ENCODE measurements around the gene STAT6.

Gene STAT6

GRCh38 chr12:57103856-57104255 lies 7.3 kb downstream of the STAT6 start:
- in situ Hi-C loops (cut with MboI; ENCODE audit: low sequenced_read_pairs) = no loop called here

GRCh38 chr12:57101892-57102695 lies 9.1 kb downstream of the STAT6 start:
- in situ Hi-C loops (cut with MboI; ENCODE audit: low sequenced_read_pairs) = no loop called here

- in situ Hi-C loops (cut with MboI; ENCODE audit: low sequenced_read_pairs) = no loop called here
These were observed 11.4 kb downstream of the STAT6 start for GRCh38 chr12:57099766-57100165.

- in situ Hi-C loops (cut with MboI; ENCODE audit: low sequenced_read_pairs) = no loop called here
These were observed 12.0 kb downstream of the STAT6 start for GRCh38 chr12:57099047-57099714.

GRCh38 chr12:57098546-57098945 lies 12.6 kb downstream of the STAT6 start:
- in situ Hi-C loops (cut with MboI; ENCODE audit: low sequenced_read_pairs) = no loop called here

GRCh38 chr12:57097554-57097835 lies 13.7 kb downstream of the STAT6 start:
- in situ Hi-C loops (cut with MboI; ENCODE audit: low sequenced_read_pairs) = no loop called here

- in situ Hi-C loops (cut with MboI; ENCODE audit: low sequenced_read_pairs) = no loop called here
These were observed 14.2 kb downstream of the STAT6 start for GRCh38 chr12:57096748-57097553.

DNA sequence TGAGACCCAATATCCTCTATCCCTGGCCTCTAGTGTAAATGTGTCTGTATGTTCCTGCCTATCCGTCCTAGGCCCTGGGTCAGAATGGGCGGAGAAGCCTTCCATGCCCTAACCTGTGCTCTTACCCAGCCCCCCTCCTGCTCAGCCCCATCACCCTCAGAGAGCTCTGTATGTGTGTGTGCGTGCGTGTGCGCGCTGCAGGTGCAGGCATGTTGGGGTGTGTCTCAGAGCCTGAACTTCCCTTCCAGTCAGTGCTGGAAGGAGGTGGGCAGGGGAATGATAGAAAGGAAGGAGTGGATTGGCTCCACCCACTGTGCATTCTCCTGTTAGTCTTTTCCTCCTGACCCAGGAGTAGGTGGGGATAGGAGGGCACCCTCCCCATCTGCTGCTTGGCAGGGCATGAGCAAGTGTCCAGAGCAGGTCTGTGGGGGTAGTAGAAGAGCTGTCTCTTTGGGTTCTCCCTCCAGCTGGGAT lies 15.0 kb downstream of the STAT6 start:
- in situ Hi-C loops (cut with MboI; ENCODE audit: low sequenced_read_pairs) = no loop called here

- in situ Hi-C loops (cut with MboI; ENCODE audit: low sequenced_read_pairs) = no loop called here
These were observed 15.7 kb downstream of the STAT6 start for GRCh38 chr12:57095440-57095839.

- in situ Hi-C loops (cut with MboI; ENCODE audit: low sequenced_read_pairs) = no loop called here
These were observed 16.7 kb downstream of the STAT6 start for GRCh38 chr12:57094208-57095160.

- in situ Hi-C loops (cut with MboI; ENCODE audit: low sequenced_read_pairs) = no loop called here
These were observed 17.6 kb downstream of the STAT6 start for GRCh38 chr12:57093415-57094207.

GRCh38 chr12:57092876-57093414 lies 18.2 kb downstream of the STAT6 start:
- in situ Hi-C loops (cut with MboI; ENCODE audit: low sequenced_read_pairs) = no loop called here

DNA sequence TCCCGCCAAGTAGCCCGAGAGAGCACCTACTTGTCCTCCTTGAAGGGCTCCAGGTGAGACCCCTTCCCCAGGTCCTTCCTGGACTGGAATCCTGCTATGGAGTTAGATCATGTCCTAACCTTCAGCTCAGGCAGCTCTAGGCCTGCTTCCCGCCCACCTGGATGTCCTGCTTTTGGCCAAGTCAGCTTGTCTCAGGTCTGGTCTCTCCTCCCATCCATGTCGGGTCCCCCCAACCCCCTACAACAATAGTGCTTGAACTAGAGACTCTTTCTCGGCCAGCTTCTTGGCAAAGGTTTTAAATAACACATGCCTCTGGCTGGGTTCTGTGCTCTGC lies 18.7 kb downstream of the STAT6 start:
- in situ Hi-C loops (cut with MboI; ENCODE audit: low sequenced_read_pairs) = no loop called here

- in situ Hi-C loops (cut with MboI; ENCODE audit: low sequenced_read_pairs) = no loop called here
These were observed 19.3 kb downstream of the STAT6 start for GRCh38 chr12:57091638-57092528.

GRCh38 chr12:57090924-57091637 lies 20.1 kb downstream of the STAT6 start:
- in situ Hi-C loops (cut with MboI; ENCODE audit: low sequenced_read_pairs) = no loop called here

- in situ Hi-C loops (cut with MboI; ENCODE audit: low sequenced_read_pairs) = no loop called here
These were observed 20.7 kb downstream of the STAT6 start for GRCh38 chr12:57090490-57090889.

DNA sequence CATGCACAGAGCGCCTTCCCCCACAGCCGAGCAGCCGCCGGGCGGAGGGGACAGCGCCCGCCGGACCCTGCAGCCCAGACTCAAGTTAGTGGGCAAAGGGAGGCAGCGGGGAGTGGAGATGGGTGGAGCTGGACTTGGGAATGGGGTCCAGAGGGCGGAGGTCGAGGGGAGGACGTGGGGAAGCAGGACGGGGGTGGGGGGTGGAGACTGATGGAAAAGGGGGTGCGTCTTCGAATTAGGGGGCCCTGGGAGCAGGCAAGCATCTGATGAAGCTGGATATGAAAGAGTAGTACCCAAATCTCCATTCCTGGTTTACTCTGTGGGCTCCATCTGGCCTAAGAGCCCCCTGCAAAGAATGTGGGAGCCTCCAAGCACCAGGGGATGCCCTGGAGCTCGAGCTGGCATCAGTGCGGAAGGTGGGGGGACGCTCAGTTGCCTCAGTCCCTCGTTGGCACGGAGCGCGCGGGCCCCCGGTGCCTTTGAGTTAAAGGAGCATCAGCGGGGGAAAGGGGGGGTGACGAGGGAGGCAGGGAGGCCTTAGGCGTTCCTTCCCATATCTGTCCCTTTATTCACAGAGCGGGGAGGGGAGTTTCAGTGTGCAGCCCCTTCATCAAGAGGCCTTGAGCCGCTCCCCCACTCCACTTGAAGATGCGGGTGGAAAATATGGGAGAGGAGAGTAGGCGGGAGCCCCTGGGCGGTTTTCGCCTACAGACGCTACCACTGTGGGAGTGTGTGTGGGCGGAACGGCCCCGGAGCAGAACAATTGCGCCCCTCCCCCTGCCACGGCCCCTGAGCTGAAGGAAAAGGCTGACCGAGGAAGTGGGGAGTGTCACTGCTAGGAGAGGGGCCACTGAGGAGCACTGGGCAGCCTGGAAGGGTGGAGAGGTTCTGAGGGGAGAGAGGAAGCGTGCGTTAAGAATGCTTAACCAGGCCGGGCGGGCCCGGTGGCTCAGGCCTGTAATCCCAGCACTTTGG lies 21.6 kb downstream of the STAT6 start:
- in situ Hi-C loops (cut with MboI; ENCODE audit: low sequenced_read_pairs) = no loop called here
